ENCODE results near the gene POLR2C. TPM values are rescaled to one million over a fixed set of nuclear protein-coding genes. Genes with fewer than 3 reads are reported as not detected.

The POLR2C gene
- total RNA-seq, 4 donors from 2014 or later = 87.9 to 128 (median 98.1) TPM

DNA sequence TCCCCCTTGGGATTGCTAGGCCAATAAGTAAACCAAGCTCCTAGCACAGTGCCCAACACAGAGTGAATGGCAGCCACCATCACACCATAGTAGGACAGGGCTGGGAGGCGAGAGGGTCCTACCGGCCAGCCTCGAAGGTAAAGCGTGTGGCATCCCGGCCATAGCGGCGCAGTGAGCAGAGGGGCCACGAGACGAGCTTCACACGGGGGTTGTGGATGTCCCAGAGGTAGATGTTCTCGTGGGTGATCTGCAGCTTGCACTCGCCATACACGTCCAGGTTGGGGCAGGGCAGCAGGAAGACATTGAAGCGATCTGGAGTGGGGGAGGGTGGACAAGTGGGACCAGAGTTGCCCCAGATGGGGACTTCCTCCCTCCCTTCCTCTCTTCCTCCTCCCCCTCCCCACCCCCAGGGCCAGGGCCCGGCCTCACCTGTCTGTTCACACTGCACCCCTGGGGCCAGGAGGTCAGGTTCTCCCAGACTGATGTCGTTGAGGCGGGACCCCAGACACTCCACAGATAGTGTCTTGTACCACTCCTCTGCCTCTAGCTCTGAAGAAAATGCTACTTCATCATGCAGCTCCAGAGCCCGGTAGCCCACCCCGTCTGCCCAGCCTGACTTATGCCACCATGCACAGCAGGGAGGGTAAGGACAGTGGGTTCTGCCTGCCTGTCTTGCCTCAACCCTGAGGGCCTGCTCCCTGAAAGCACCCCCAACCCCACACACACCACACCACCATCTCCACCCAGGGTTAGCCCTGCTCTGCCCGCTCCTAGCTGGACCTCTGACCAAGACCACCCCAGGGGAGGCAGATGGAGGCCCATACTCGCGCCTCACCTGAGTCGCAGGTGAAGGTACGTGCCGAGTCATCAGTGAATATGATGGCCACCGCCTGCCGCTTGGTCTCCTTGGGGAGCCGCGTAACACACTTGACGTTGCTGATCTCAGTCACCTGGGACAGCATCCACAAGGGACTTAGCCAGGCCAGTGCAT lies 12.5 kb downstream of the POLR2C start:
- TF ChIP-seq, protein P1, sequence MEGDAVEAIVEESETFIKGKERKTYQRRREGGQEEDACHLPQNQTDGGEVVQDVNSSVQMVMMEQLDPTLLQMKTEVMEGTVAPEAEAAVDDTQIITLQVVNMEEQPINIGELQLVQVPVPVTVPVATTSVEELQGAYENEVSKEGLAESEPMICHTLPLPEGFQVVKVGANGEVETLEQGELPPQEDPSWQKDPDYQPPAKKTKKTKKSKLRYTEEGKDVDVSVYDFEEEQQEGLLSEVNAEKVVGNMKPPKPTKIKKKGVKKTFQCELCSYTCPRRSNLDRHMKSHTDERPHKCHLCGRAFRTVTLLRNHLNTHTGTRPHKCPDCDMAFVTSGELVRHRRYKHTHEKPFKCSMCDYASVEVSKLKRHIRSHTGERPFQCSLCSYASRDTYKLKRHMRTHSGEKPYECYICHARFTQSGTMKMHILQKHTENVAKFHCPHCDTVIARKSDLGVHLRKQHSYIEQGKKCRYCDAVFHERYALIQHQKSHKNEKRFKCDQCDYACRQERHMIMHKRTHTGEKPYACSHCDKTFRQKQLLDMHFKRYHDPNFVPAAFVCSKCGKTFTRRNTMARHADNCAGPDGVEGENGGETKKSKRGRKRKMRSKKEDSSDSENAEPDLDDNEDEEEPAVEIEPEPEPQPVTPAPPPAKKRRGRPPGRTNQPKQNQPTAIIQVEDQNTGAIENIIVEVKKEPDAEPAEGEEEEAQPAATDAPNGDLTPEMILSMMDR (IDR thresholded peaks at IDR 0.05) = no peak
- no peak for TF ChIP-seq POLR2A (IDR thresholded peaks at IDR 0.05)
- no peak overlapping the region for H3K4me3 ChIP-seq (ENCODE audit: low read depth, poor library complexity, severe bottlenecking)
- peak in 1 of 2 donors; percentile 84 for DNase-seq (ENCODE audit: low spot score in 2 of 2)
- WGBS, 2 donors = 80 to 85% methylated on average over 29 to 30 of the region's 30 CpGs
- intact Hi-C loops (cut with DNase I; ENCODE audit: low total_unique reads) = no loop called here

DNA sequence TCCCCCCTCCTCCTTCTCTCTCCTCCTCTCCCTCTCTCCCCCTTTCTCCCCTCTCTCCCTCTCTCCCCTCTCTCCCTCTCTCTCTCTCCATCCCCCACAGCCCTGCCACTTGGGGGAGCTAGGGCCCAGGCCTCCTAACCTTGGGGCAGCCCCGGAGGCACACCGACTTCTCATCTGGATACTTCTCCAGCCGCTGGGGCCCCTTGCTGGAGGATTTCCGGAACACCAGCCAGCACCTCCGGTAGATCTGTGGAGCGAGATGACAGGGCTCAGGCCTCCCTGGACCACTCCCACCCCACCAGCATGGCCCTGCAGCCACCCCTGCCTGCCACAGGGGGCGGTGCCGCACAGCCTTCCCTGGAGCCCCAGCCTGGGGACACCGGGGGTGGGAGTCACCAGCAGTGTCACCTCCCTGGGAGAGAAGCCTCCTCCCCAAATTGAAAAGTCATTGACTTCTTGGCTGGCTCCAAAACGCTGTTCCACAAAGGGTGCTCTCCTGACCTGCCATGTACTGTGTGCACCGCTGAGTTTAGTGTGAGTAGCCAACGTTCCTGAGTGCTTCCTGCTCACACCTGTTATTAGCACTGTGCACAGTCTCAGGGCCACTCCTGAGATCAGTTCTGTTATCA lies 13.3 kb downstream of the POLR2C start:
- intact Hi-C loops (cut with DNase I; ENCODE audit: low total_unique reads) = no loop called here
- no peak overlapping the region for H3K4me3 ChIP-seq (ENCODE audit: low read depth, poor library complexity, severe bottlenecking)
- WGBS, 2 donors = 48 to 50% methylated on average over 7 to 9 of the region's 12 CpGs
- TF ChIP-seq, protein P1 (IDR thresholded peaks at IDR 0.05) = no peak
- TF ChIP-seq POLR2A (IDR thresholded peaks at IDR 0.05) = no peak
- peak in 1 of 2 donors; percentile 87 for DNase-seq (ENCODE audit: low spot score in 2 of 2)

DNA sequence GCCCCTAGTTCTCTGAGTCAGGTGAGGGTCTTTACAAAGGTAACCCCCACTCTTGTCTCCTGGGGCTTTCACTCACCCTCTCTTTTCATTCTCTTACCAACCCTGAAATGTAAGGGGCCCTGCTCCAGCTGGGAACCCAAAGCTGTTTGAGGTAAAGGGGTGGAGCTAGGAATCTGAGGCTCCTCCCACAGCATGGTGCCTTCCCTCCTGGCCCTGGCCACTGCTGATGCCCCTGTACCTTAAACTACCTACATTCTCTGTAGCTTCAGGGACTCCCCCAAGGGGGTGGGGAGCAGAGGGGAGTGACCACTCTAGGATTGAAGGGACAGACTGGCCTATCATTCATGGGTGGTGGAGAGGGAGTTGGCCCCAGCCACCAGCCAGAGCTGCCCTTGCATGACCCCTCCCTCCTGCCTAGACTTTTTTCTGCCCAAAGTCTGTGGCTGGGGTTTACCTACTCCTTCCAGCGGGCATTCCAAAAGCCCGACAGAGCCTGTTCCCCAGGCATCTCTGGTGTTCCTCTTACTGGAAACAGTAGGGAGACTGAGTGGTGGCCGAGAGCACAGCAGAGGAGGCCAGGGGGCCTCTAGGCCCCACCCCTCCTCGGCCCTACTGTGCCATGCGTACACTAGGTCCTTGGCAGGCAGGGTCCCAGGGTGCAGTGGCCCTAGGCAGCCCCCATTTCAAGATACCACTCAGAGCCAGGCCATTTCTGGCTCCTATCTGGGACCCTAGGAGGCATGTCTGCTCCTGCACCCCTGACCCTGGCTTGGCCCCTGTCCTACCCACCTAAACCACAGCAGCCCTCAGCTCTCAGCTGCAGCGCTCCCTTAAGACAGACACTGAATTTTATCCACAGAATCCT lies 14.3 kb downstream of the POLR2C start:
- peak in 1 of 2 donors; percentile 82 for DNase-seq (ENCODE audit: low spot score in 2 of 2)
- no peak for TF ChIP-seq POLR2A (IDR thresholded peaks at IDR 0.05)
- TF ChIP-seq, protein P1 (IDR thresholded peaks at IDR 0.05) = no peak
- 89 to 93% methylated on average over 5 to 6 of the region's 6 CpGs for WGBS, 2 donors
- intact Hi-C loops (cut with DNase I; ENCODE audit: low total_unique reads) = no loop called here
- H3K4me3 ChIP-seq (ENCODE audit: low read depth, poor library complexity, severe bottlenecking) = no peak overlapping the region

DNA sequence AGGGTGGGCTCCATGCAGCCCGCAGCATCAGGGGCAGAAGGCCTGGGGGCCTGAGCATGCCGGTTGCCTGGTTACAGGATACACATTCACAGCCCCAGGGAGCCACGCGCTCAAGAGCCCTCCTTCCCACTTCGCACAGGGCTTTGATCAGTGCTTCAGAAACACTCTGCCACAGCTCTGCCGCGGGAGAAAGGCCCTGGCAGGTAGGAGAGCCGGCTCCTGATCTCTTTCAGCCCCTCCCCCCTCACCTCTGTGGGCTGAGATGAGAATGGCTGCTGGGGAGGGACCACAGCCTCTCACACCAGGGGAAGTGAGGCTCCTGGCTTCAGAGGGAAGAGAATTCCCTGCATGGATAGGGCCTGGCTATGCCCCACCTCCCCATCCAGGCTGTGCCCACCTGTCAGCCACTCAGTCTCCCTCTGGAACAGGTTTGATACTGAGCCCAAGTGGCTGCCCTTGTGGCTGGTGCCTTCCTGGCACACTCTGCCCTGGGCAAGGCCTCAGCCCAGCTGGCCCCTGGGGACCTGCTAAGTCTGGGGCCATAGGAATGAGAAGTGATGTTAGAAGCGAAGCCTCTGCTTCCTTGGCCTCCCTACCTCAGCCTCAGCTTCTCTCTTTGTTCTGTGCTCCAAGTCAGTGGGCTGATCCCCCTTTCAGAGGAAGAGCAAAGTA lies 15.2 kb downstream of the POLR2C start:
- TF ChIP-seq POLR2A (IDR thresholded peaks at IDR 0.05) = no peak
- TF ChIP-seq, protein P1 (IDR thresholded peaks at IDR 0.05) = no peak
- intact Hi-C loops (cut with DNase I; ENCODE audit: low total_unique reads) = no loop called here
- H3K4me3 ChIP-seq (ENCODE audit: low read depth, poor library complexity, severe bottlenecking) = no peak overlapping the region
- no peak for DNase-seq (ENCODE audit: low spot score in 2 of 2)
- WGBS, 2 donors = 58% methylated on average over 9 of the region's 9 CpGs

All from lower leg skin (tissue), 4 donors.